Measurements from ENCODE around the gene SWSAP1. TPM values are rescaled to one million over a fixed set of nuclear protein-coding genes. Genes with fewer than 3 reads are reported as not detected.

Gene SWSAP1
- total and polyA plus RNA-seq, 2 of the 4 experiments (the other 2 are of a cell fraction), result 0.36 to 1.6 TPM

DNA sequence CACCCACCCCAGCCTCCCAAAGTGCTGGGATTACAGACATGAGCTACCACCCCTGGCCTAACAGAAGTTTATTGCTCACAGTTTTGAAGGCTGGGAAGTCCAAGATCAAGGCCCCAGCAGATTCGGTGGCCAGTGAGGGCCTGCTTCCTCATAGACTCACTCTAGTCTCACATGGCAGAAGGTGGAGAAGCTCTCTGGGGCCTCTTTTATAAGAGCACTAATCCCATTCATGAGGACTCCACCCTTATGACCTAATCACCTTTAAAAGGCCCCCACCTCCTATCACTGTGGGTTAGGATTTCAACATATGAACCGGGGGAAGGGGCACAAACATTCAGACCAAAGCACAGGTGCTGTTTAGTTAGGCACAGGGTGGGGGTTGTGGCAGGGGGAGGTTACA is 6.9 kb upstream of the SWSAP1 start:
- H3K14ac ChIP-seq (replicated peaks; ENCODE audit: low read depth, low read length), result no peak overlapping the region
- intact Hi-C loops (cut with micrococcal nuclease), result no loop called here
- H3K4me1 ChIP-seq (ENCODE audit: control insufficient read depth, insufficient read depth, low read length), result no peaks in the 10 kb centered on the region
- H3K4me2 ChIP-seq (ENCODE audit: low read depth, low read length), result no peak overlapping the region
- no peak overlapping the region for H2AK9ac ChIP-seq (replicated peaks; ENCODE audit: low read depth, low read length, poor library complexity)
- no peak overlapping the region for H3K4ac ChIP-seq (ENCODE audit: low read depth, low read length)
- H4K5ac ChIP-seq (ENCODE audit: low read depth, low read length), result no peak overlapping the region
- H3K79me1 ChIP-seq (ENCODE audit: low read depth in 1 of 2, low read length in 2 of 2), result no peaks in the 10 kb centered on the region
- no peak overlapping the region for H3K18ac ChIP-seq (ENCODE audit: low read depth, low read length)
- in situ Hi-C loops (cut with MboI; ENCODE audit: low sequenced_read_pairs), result no loop called here
- no peak for DNase-seq
- no peak overlapping the region for H4K8ac ChIP-seq (ENCODE audit: low read depth in 2 of 2, low read length in 2 of 2)
- peaks cover 3% of the 10 kb centered on the region; the same call in 1 of the 2 replicates for H4K20me1 ChIP-seq (ENCODE audit: insufficient read depth, low read length)
- CTCF ChIA-PET, result no interaction called here
- H3K9ac ChIP-seq (ENCODE audit: low read depth, low read length), result no peak overlapping the region
- no peak overlapping the region for H2AFZ ChIP-seq (replicated peaks; ENCODE audit: low read length, poor library complexity)
- no peak overlapping the region for H2BK5ac ChIP-seq (ENCODE audit: low read depth, low read length, poor library complexity, severe bottlenecking)
- POLR2A ChIA-PET (ENCODE audit: unreplicated experiment), result no interaction called here
- H2AK5ac ChIP-seq (ENCODE audit: low read depth, low read length), result no peak overlapping the region
- no peak overlapping the region for H3K56ac ChIP-seq (ENCODE audit: extremely low read depth, insufficient read depth, low read length)
- H2BK120ac ChIP-seq (ENCODE audit: low read depth, low read length), result no peak overlapping the region
- H3K27ac ChIP-seq (ENCODE audit: insufficient read depth, low read length), result no peak overlapping the region
- H3K23ac ChIP-seq (ENCODE audit: low read depth, low read length), result no peak overlapping the region
- ATAC-seq (ENCODE audit: low read depth), result no peak
- H2BK20ac ChIP-seq (ENCODE audit: low read depth, low read length), result no peak overlapping the region
- no CpG with 5 or more reads among the region's 2 CpGs for WGBS, 2 experiments (ENCODE audit: extremely low coverage in 2 of 2, insufficient read length in 1 of 2)
- no TSS peak for BruUV-seq (replicated peaks)
- no peaks in the 10 kb centered on the region for H3K27me3 ChIP-seq (ENCODE audit: control insufficient read depth, insufficient read depth, low read length)
- no peaks in the 10 kb centered on the region for H3K9me3 ChIP-seq (ENCODE audit: control insufficient read depth, insufficient read depth, low read length)
- peaks cover 17% of the 10 kb centered on the region for H3K36me3 ChIP-seq (ENCODE audit: control insufficient read depth, insufficient read depth, low read length)
- no peak overlapping the region for H3K4me3 ChIP-seq (ENCODE audit: insufficient read depth, low read depth, low read length)
- H3K9me1 ChIP-seq (ENCODE audit: insufficient read depth, low read length), result peaks cover 4% of the 10 kb centered on the region; the same call in 1 of the 2 replicates
- no peak overlapping the region for H4K91ac ChIP-seq (ENCODE audit: insufficient read depth, low read depth, low read length)
- dilution Hi-C loops (cut with HindIII; ENCODE audit: low sequenced_read_pairs, unreplicated experiment), result no loop called here
- TF ChIP-seq MAFK (IDR thresholded peaks at IDR 0.05; ENCODE audit: low read depth, low read length) (no peak), RFX5 (IDR thresholded peaks at IDR 0.05; ENCODE audit: low read depth, low read length) (no peak), MAZ (IDR thresholded peaks at IDR 0.05; ENCODE audit: borderline replicate concordance, low read depth, low read length) (no peak), MXI1 (IDR thresholded peaks at IDR 0.05; ENCODE audit: borderline replicate concordance, low read depth, low read length) (no peak), CEBPB (IDR thresholded peaks at IDR 0.05; ENCODE audit: low read depth, low read length) (no peak), BHLHE40 (IDR thresholded peaks at IDR 0.05; ENCODE audit: low read depth, low read length) (no peak), CHD1 (IDR thresholded peaks at IDR 0.05; ENCODE audit: low read depth, low read length) (no peak), FOS (IDR thresholded peaks at IDR 0.05; ENCODE audit: low read depth, low read length) (no peak), POLR2A (IDR thresholded peaks at IDR 0.05; ENCODE audit: low read depth, low read length) (no peak), NFE2L2 (IDR thresholded peaks at IDR 0.05; ENCODE audit: low read depth, low read length) (no peak), RAD21 (IDR thresholded peaks at IDR 0.05; ENCODE audit: low read length) (no peak), SMC3 (IDR thresholded peaks at IDR 0.05; ENCODE audit: low read depth, low read length) (no peak)
- TF ChIP-seq, protein P1, sequence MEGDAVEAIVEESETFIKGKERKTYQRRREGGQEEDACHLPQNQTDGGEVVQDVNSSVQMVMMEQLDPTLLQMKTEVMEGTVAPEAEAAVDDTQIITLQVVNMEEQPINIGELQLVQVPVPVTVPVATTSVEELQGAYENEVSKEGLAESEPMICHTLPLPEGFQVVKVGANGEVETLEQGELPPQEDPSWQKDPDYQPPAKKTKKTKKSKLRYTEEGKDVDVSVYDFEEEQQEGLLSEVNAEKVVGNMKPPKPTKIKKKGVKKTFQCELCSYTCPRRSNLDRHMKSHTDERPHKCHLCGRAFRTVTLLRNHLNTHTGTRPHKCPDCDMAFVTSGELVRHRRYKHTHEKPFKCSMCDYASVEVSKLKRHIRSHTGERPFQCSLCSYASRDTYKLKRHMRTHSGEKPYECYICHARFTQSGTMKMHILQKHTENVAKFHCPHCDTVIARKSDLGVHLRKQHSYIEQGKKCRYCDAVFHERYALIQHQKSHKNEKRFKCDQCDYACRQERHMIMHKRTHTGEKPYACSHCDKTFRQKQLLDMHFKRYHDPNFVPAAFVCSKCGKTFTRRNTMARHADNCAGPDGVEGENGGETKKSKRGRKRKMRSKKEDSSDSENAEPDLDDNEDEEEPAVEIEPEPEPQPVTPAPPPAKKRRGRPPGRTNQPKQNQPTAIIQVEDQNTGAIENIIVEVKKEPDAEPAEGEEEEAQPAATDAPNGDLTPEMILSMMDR (conservative IDR thresholded peaks at IDR 0.05; ENCODE audit: low read depth, low read length), result no peak
- TF ChIP-seq, protein P2, sequence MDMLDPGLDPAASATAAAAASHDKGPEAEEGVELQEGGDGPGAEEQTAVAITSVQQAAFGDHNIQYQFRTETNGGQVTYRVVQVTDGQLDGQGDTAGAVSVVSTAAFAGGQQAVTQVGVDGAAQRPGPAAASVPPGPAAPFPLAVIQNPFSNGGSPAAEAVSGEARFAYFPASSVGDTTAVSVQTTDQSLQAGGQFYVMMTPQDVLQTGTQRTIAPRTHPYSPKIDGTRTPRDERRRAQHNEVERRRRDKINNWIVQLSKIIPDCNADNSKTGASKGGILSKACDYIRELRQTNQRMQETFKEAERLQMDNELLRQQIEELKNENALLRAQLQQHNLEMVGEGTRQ (IDR thresholded peaks at IDR 0.05; ENCODE audit: low read depth, low read length), result no peak
- H2BK15ac ChIP-seq (ENCODE audit: low read depth, low read length), result no peak overlapping the region

Data from IMR-90 (cell line).